Esophagus squamous epithelium (tissue), 4 donors: ENCODE data around the gene SOX11.

Experiments used
- POLR2A ChIP-seq, 4 donors: fragments of 450-650 bp; IDR thresholded peaks; one replicate each; pipeline ENCODE4 v1.6.1; 2017; ENCODE audit warnings: antibody characterized with exemption in 4 of 4, mild to moderate bottlenecking in 4 of 4, moderate library complexity in 3 of 4
- TF ChIP-seq, protein P1 (sequence below), 6 experiments: fragments of 450-650 bp in 4 of 6; fragments of 200-600 bp in 2 of 6; sonication (generic) in 2 of 6; IDR thresholded peaks; one replicate each; pipeline ENCODE4 v1.5.1; 2016 to 2019; ENCODE audit warnings: antibody characterized with exemption in 6 of 6, mild to moderate bottlenecking in 4 of 6, moderate library complexity in 4 of 6

DNA sequence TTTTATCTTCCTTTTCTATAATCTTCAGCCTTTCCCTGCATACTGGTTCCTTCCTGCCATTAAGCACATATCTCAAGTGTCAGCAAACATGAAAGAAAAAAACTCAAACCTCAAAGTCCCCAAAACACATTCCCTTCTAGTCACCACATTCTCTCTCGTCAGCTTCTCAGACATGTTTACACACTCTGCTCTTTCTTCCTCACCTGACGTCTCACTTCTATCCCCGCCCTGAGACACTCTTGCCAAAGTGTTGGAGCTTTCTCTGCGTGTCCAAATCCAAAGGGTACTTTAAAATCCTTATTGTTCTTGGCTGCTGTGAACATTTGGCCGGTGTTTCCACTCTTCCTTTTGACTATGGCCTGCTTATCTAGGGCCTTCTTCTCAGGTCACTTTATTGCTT is 47.9 kb downstream of the SOX11 start:
- TF ChIP-seq, protein P1, sequence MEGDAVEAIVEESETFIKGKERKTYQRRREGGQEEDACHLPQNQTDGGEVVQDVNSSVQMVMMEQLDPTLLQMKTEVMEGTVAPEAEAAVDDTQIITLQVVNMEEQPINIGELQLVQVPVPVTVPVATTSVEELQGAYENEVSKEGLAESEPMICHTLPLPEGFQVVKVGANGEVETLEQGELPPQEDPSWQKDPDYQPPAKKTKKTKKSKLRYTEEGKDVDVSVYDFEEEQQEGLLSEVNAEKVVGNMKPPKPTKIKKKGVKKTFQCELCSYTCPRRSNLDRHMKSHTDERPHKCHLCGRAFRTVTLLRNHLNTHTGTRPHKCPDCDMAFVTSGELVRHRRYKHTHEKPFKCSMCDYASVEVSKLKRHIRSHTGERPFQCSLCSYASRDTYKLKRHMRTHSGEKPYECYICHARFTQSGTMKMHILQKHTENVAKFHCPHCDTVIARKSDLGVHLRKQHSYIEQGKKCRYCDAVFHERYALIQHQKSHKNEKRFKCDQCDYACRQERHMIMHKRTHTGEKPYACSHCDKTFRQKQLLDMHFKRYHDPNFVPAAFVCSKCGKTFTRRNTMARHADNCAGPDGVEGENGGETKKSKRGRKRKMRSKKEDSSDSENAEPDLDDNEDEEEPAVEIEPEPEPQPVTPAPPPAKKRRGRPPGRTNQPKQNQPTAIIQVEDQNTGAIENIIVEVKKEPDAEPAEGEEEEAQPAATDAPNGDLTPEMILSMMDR (IDR thresholded peaks at IDR 0.05): no peak
- no peak for TF ChIP-seq POLR2A (IDR thresholded peaks at IDR 0.05)
